CD14-positive monocyte (primary cell): ENCODE data around the gene EXOC6B. TPM values are rescaled to one million over a fixed set of nuclear protein-coding genes. Genes with fewer than 3 reads are reported as not detected.

Source experiments
- DNase-seq, 3 donors: peaks; one replicate each; pipeline ENCODE4 v3.0.0-alpha.2; 2011 to 2022
- H2AFZ ChIP-seq: 2 replicates; pipeline ENCODE4 v1.6.0; 2012; ENCODE audit warnings: mild to moderate bottlenecking, low read depth, low read length, inconsistent platforms; ENCODE audit not compliant: insufficient read depth, poor library complexity, severe bottlenecking
- H3K27ac ChIP-seq, 2 donors: 1 replicate in 1 of 2; 2 replicates in 1 of 2; pipeline ENCODE4 v1.5.1; 2012 to 2013; ENCODE audit warnings: low read length in 2 of 2, control low read depth in 1 of 2, inconsistent platforms in 1 of 2, low read depth in 1 of 2, mild to moderate bottlenecking in 1 of 2
- H3K27me3 ChIP-seq, 2 donors: one replicate each; pipeline versions ENCODE4 v1.6.0 to v1.6.1; 2011 to 2013; ENCODE audit warnings: low read length in 2 of 2; ENCODE audit not compliant: control insufficient read depth in 2 of 2, insufficient read depth in 2 of 2
- H3K36me3 ChIP-seq, 2 donors: replicated peaks in 1 of 2; 1 replicate in 1 of 2; 2 replicates in 1 of 2; pipeline versions ENCODE4 v1.5.1 to v1.6.1; 2012 to 2013; ENCODE audit warnings: low read length in 2 of 2, control low read depth in 1 of 2, inconsistent platforms in 1 of 2, mild to moderate bottlenecking in 1 of 2; ENCODE audit not compliant: insufficient read depth in 2 of 2, control insufficient read depth in 1 of 2
- H3K4me1 ChIP-seq, 2 donors: 1 replicate in 1 of 2; 2 replicates in 1 of 2; pipeline versions ENCODE4 v1.5.1 to v1.6.1; 2012 to 2013; ENCODE audit warnings: low read length in 2 of 2, control low read depth in 1 of 2, inconsistent platforms in 1 of 2, mild to moderate bottlenecking in 1 of 2, moderate library complexity in 1 of 2; ENCODE audit not compliant: insufficient read depth in 2 of 2, control insufficient read depth in 1 of 2
- H3K4me2 ChIP-seq: replicated peaks from 2 replicates; pipeline ENCODE3; 2012; ENCODE audit warnings: low read length, moderate library complexity, mild to moderate bottlenecking; ENCODE audit not compliant: poor library complexity, severe bottlenecking; ENCODE audit errors: extremely low read depth
- H3K4me3 ChIP-seq, 3 experiments: fragments of 200-600 bp in 1 of 3; sonication (generic) in 1 of 3; replicated peaks in 1 of 3; 1 replicate in 2 of 3; 2 replicates in 1 of 3; pipeline ENCODE4 v1.5.1; 2011 to 2013; ENCODE audit warnings: low read length in 3 of 3, mild to moderate bottlenecking in 3 of 3, control low read depth in 2 of 3, low read depth in 2 of 3, inconsistent platforms in 1 of 3, moderate library complexity in 1 of 3
- H3K79me2 ChIP-seq: 2 replicates; pipeline ENCODE4 v1.6.0; 2012; ENCODE audit warnings: mild to moderate bottlenecking, control low read depth, inconsistent platforms, low read length, moderate library complexity; ENCODE audit not compliant: insufficient read depth
- H3K9ac ChIP-seq: 2 replicates; pipeline ENCODE4 v1.6.0; 2017; ENCODE audit warnings: low read length, mild to moderate bottlenecking; ENCODE audit not compliant: insufficient read depth, poor library complexity, severe bottlenecking
- H3K9me3 ChIP-seq, 2 donors: replicated peaks in 1 of 2; 1 replicate in 1 of 2; 2 replicates in 1 of 2; pipeline versions ENCODE4 v1.5.1 to v1.6.1; 2012 to 2013; ENCODE audit warnings: low read length in 2 of 2, control low read depth in 1 of 2; ENCODE audit not compliant: control insufficient read depth in 1 of 2, insufficient read depth in 1 of 2
- H4K20me1 ChIP-seq: 2 replicates; pipeline ENCODE4 v1.6.0; 2012; ENCODE audit warnings: mild to moderate bottlenecking, low read length, control low read depth, moderate library complexity; ENCODE audit not compliant: insufficient read depth
- H3K27ac Mint-ChIP-seq, 7 donors: one replicate each; pipeline ENCODE4 v1.8.0; 2020; ENCODE audit warnings: mild to moderate bottlenecking in 7 of 7, mixed read lengths in 7 of 7, moderate library complexity in 6 of 7, inconsistent platforms in 2 of 7
- H3K27me3 Mint-ChIP-seq, 3 donors: one replicate each; pipeline ENCODE4 v1.8.0; 2021 to 2022; ENCODE audit warnings: low read depth in 3 of 3, mild to moderate bottlenecking in 3 of 3, mixed read lengths in 3 of 3, moderate library complexity in 3 of 3, inconsistent platforms in 1 of 3
- H3K36me3 Mint-ChIP-seq, 2 donors: one replicate each; pipeline ENCODE4 v1.8.0; 2020; ENCODE audit warnings: mixed read lengths in 2 of 2, inconsistent platforms in 1 of 2, mild to moderate bottlenecking in 1 of 2
- H3K4me1 Mint-ChIP-seq: one replicate; pipeline ENCODE4 v1.8.0; 2020; ENCODE audit warnings: mild to moderate bottlenecking, mixed read lengths
- H3K4me3 Mint-ChIP-seq, 2 donors: one replicate each; pipeline ENCODE4 v1.8.0; 2020; ENCODE audit warnings: mild to moderate bottlenecking in 2 of 2, mixed read lengths in 2 of 2, moderate library complexity in 1 of 2
- H3K9me3 Mint-ChIP-seq, 7 donors: one replicate each; pipeline ENCODE4 v1.8.0; 2020 to 2022; ENCODE audit warnings: mixed read lengths in 7 of 7, mild to moderate bottlenecking in 6 of 7, moderate library complexity in 6 of 7, inconsistent platforms in 2 of 7
- WGBS: methylation state at CpG from one replicate; pipeline ENCODE4 v1.1.5; 2013; ENCODE audit warnings: missing lambda C conversion rate; ENCODE audit not compliant: insufficient coverage; 5-methylcytosine and 5-hydroxymethylcytosine counted together
- intact Hi-C, 2 donors: fragments of 100-400 bp; cut with micrococcal nuclease; formaldehyde crosslinking; loops; one replicate each; pipeline versions ENCODE4 v1.15.0 to v1.15.1; 2023
- polyA plus RNA-seq, 3 donors: library from polyadenylated mRNA; depleted of rRNA in 1 of 3; unstranded in 2 of 3; stranded (reverse) in 1 of 3; fragments of 300-500 nt in 2 of 3; fragments of >200 nt in 1 of 3; fragmentation: Illumina TruSeq in 2 of 3; gene quantifications; 1 replicate in 2 of 3; 2 replicates in 1 of 3; pipeline ENCODE4 v1.2.3, GENCODE V29; 2012 to 2021
- TF ChIP-seq, protein P1 (sequence below): fragments of 200-600 bp; IDR thresholded peaks from one replicate; pipeline ENCODE4 v1.8.0; 2022; ENCODE audit warnings: antibody characterized with exemption, mild to moderate bottlenecking

Gene EXOC6B
- polyA plus RNA-seq, 3 donors: 1.8 to 2.8 (median 2.1) TPM

DNA sequence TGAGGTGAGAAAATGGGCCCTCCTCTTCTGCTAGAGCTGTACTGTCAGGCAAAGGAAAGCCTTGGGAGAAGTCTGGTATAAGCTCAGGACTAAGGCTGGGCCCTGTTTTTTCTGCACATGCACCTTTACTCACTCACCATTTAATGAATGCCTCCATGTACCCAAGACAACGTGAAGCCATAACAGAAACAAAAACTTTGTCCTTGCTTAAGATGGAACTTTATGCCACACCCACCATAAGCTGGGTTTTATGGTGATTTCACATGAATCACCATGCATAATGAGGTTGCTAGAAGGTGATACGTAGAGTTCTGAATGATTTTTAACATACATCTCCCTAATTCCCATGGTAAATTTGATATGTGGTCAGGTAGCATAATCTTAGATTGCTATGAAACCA is 614.5 kb downstream of the EXOC6B start:
- intact Hi-C loops: no loop called here
- Mint-ChIP-seq H3K27me3 (peaks cover 0 to 3% (median 2%) of the 10 kb centered on the region in 3 donors), H3K36me3 (no peaks in the 10 kb centered on the region), H3K4me1 (no peaks in the 10 kb centered on the region), H3K27ac (no peak overlapping the region), H3K9me3 (peaks cover 0 to 5% (median 2%) of the 10 kb centered on the region in 7 donors), H3K4me3 (no peak overlapping the region)
- Histone ChIP-seq H4K20me1 (no peaks in the 10 kb centered on the region), H3K4me2 (no peak overlapping the region), H3K4me1 (no peaks in the 10 kb centered on the region), H3K9me3 (no peaks in the 10 kb centered on the region), H3K79me2 (no peaks in the 10 kb centered on the region), H2AFZ (no peak overlapping the region), H3K27ac (no peak overlapping the region), H3K4me3 (no peak overlapping the region), H3K36me3 (no peaks in the 10 kb centered on the region), H3K27me3 (no peaks in the 10 kb centered on the region), H3K9ac (no peak overlapping the region)
- TF ChIP-seq, protein P1, sequence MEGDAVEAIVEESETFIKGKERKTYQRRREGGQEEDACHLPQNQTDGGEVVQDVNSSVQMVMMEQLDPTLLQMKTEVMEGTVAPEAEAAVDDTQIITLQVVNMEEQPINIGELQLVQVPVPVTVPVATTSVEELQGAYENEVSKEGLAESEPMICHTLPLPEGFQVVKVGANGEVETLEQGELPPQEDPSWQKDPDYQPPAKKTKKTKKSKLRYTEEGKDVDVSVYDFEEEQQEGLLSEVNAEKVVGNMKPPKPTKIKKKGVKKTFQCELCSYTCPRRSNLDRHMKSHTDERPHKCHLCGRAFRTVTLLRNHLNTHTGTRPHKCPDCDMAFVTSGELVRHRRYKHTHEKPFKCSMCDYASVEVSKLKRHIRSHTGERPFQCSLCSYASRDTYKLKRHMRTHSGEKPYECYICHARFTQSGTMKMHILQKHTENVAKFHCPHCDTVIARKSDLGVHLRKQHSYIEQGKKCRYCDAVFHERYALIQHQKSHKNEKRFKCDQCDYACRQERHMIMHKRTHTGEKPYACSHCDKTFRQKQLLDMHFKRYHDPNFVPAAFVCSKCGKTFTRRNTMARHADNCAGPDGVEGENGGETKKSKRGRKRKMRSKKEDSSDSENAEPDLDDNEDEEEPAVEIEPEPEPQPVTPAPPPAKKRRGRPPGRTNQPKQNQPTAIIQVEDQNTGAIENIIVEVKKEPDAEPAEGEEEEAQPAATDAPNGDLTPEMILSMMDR: no peak
- DNase-seq: no peak
- no CpG with 5 or more reads among the region's 2 CpGs for WGBS

- no peaks in the 10 kb centered on the region for H3K4me1 Mint-ChIP-seq
- peaks cover 0 to 3% (median 2%) of the 10 kb centered on the region in 3 donors for H3K27me3 Mint-ChIP-seq
- Histone ChIP-seq H3K4me1 (no peaks in the 10 kb centered on the region), H3K36me3 (no peaks in the 10 kb centered on the region), H3K79me2 (no peaks in the 10 kb centered on the region), H3K4me2 (no peak overlapping the region), H3K9ac (no peak overlapping the region), H3K27ac (no peak overlapping the region), H3K4me3 (no peak overlapping the region), H3K9me3 (no peaks in the 10 kb centered on the region), H2AFZ (no peak overlapping the region), H3K27me3 (no peaks in the 10 kb centered on the region), H4K20me1 (no peaks in the 10 kb centered on the region)
- no peak overlapping the region for H3K4me3 Mint-ChIP-seq
- no CpG with 5 or more reads among the region's 2 CpGs for WGBS
- H3K27ac Mint-ChIP-seq: no peak overlapping the region
- intact Hi-C loops: no loop called here
- TF ChIP-seq, protein P1: no peak
- no peaks in the 10 kb centered on the region for H3K36me3 Mint-ChIP-seq
- H3K9me3 Mint-ChIP-seq: peaks cover 0 to 5% (median 2%) of the 10 kb centered on the region in 7 donors
- no peak for DNase-seq
Observed at GRCh38 chr2:72210470-72210869, 615.4 kb downstream of the EXOC6B start.
